OCI-LY7 (cell line): ENCODE data around the gene CES5A.

Experiments
- EZH2phosphoT487 ChIP-seq: fragments of 200-600 bp; sonication (generic); IDR thresholded peaks from 2 replicates; pipeline ENCODE4 v1.6.1; 2018; ENCODE audit warnings: low read depth, borderline replicate concordance, mild to moderate bottlenecking, mixed run types, antibody characterized with exemption, low read length, moderate library complexity, mixed read lengths
- TF ChIP-seq, protein P1 (sequence below): fragments of 200-600 bp; sonication (generic); conservative IDR thresholded peaks from 2 replicates; pipeline ENCODE4 v1.5.1; 2014; ENCODE audit warnings: mild to moderate bottlenecking, antibody characterized with exemption, low read length, moderate library complexity, mixed read lengths

DNA sequence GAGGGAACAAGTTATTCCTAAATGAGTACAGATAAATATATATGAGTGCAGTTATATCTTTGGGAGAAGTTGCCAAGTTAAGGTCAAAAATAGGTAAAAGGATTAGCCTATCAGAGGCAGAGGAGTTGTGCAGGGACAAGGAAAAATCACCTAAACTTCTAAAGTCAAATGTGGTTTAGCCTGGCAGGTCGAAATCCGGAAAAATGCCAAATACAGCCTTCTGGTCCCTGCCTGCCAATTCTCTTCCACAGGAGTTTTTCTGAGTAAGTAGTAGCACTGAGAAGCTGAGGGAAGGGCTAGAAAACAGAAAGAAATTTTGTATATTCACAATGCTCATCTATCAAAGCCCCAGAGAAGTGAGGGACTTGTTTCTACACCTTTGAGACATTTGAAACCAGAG, 17.6 kb upstream of the CES5A start:
- TF ChIP-seq, protein P1, sequence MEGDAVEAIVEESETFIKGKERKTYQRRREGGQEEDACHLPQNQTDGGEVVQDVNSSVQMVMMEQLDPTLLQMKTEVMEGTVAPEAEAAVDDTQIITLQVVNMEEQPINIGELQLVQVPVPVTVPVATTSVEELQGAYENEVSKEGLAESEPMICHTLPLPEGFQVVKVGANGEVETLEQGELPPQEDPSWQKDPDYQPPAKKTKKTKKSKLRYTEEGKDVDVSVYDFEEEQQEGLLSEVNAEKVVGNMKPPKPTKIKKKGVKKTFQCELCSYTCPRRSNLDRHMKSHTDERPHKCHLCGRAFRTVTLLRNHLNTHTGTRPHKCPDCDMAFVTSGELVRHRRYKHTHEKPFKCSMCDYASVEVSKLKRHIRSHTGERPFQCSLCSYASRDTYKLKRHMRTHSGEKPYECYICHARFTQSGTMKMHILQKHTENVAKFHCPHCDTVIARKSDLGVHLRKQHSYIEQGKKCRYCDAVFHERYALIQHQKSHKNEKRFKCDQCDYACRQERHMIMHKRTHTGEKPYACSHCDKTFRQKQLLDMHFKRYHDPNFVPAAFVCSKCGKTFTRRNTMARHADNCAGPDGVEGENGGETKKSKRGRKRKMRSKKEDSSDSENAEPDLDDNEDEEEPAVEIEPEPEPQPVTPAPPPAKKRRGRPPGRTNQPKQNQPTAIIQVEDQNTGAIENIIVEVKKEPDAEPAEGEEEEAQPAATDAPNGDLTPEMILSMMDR: no peak
- no peak for TF ChIP-seq EZH2phosphoT487
